ENCODE measurements around the gene LRBA.
"Not testable (repeated sequence)": the region's sequence is repeated elsewhere in the genome, so short reads cannot be mapped to it uniquely, and the experiment has no call there.

The LRBA gene

DNA sequence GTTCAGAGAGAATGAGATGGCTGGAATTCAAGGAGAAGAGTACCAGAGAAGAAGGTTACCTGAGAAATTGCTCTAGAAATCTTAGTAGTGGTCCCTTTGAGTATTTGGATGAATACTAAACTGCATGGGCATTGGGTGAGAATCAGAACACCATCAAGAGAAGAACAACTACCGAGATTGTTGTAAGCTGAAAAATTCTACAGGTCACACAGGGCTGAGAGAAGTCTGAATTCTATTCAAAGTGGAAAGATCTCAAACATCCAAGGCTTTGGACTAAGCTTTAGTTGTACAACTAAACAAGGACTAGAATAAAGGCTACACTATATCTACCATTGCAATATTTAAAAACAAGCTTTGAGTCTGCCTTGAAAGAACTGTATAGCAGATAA, 40.8 kb downstream of the LRBA start:
- DNase-seq, result no peak

DNA sequence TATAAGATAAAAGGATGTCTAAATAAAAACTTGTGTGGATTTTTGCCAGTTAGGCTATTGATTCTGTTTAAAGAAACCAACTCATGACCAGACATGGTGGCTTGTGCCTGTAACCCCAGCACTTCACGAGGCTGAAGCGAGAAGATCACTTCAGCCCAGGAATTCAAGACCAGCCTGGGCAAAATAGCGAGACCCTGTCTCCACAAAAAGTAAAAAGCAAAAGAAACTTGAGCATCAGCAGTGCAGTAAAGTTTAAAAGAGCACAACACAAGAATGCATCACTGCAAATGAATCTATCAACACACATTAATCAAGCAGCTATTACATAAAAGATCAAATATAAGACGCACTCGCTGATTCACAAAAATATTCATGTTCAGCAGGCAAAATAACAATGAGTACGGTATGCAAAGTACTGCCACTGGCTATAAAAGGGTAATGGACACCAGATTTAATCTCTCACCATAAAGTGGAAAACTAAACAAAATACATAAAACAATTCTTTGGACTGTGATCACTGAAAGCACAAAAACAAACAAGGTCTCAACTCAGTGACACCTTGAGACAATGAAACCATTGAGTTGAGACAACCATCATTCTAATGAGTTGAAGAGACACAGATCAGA, 41.3 kb downstream of the LRBA start:
- DNase-seq, result no peak

DNA sequence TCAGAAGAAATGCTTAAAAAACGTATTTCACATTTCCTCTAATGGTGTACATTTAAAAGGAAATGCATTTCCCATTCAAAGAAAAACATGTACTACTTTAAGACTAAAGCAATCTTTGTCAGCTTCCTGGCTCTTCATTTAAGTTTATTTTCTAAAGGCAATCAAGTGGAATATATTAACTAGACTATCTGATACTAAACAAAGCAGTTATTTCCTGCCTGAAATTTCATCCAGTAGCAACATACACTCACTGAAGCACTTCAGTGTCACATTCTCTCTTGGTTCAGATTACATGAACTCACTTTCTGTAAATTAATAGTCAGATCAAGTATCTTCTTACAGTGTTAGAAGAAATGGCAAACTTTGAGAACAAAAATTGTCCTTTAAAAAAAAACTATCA, 42.5 kb downstream of the LRBA start:
- DNase-seq, result no peak

DNA sequence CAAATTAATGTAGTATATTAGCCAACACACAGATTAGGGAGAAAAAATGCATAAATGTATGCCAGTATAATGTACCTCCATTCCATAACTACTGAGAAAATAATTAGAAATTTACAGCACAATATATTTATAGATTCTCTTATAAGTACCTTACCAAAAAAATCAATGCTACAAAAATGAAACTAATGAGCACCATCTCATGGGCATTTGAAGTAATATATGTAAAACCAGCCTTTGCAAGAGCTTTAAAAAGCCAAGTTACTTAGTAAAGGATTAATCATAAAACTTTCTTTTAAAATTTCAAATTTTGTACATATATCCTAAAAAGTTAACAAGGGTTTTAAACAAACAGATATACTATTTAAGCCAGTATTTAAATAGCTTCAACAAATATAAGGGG, 43.2 kb downstream of the LRBA start:
- no peak for DNase-seq

DNA sequence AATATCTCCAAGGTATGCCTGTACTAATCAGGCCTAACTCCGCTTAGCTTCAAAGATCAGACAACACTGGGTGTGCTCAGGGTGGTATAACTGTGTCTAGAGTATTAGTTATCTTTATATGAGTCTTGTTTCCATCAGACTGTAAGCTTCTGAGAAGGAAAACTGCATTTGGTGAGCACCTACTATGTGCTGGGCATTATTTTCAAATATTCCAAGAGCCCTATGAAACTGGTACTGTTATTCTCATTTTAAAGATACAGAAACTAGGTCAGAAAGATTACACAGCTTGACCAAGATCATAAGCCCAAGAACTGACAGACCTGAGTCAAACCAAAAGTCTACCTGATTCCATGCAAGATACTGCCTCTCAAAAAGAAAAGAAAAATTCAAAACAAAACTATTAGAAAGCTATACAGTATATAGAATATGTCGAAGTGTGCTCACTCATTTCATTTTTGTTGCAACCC, 44.4 kb downstream of the LRBA start:
- DNase-seq, result peak; percentile 81

DNA sequence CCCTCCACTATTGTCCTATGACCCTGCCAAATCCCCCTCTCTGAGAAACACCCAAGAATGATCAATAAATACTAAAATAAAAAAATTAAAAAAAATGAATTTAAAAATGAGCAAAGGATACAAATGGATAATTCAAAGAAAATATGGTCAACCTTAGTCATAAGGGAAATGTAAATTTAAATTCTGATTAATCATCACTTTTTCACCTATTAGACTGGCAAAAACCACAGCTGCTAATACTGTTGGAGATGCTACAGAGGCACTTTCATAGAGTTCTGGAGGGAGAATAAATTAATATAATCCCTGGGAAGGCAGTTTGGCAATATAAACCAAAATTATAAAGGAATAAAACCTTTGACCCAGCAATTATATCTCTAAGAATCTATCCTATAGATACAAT, 50.3 kb downstream of the LRBA start:
- no peak for DNase-seq

DNA sequence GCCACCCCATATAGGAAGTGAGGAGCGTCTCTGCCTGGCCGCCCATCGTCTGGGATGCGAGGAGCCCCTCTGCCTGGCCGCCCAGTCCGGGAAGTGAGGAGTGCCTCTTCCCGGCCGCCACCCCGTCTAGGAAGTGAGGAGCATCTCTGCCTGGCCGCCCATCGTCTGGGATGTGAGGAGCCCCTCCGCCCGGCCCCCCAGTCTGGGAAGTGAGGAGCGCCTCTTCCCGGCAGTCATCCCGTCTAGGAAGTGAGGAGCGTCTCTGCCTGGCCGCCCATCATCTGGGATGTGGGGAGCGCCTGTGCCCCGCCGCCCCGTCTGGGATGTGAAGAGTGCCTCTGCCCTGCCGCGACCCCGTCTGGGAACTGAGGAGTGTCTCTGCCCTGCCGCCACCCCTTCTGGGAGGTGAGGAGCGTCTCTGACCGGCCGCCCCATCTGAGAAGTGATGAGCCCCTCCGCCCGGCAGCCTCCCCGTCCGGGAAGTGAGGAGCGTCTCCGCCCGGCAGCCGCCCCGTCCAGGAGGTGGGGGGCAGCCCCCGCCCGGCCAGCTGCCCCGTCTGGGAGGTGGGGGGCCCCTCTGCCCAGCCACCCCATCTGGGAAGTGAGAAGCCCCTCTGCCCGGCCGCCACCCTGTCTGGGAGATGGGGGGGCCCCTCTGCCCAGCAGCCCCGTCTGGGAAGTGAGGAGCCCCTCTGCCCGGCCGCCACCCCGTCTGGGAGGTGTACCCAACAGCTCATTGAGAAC, 51.3 kb downstream of the LRBA start:
- DNase-seq, result not testable (repeated sequence)

DNA sequence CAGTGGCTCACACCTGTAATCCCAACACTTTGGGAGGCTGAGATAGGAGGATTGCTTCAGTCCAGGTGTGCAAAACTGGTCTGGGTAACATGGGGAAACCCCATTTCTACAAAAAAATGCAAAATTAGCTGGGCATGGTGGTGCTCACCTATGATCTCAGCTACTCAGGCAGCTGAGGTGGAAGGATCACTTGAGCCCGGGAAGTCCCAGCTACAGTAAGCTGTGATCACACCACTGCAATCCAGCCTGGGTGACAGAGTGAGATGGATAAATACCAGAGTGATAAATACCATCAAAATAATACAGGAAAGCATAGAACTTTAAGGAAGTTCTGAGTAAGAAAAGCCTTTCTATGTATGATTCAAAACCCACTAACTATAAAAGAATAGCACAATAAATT, 52.8 kb downstream of the LRBA start:
- DNase-seq, result peak; percentile 43

DNA sequence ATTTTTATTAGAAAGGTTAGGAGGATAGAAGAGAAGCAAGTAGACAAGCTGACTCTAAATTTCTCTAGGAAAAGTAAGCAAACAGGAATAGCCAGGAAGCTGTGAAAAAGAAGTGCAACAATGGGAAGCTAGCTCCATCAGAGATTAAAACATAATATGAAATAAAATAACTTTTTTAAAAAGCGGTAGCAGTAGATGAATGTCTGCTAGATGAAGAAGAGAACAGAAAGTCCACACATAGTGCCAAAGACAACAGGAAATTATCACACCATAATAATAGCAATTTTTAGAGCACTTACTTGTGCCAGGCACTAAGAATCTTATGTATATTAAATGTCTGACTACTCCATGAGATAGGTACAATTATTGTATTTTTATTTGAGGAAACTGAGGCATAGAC, 53.5 kb downstream of the LRBA start:
- DNase-seq, result no peak

DNA sequence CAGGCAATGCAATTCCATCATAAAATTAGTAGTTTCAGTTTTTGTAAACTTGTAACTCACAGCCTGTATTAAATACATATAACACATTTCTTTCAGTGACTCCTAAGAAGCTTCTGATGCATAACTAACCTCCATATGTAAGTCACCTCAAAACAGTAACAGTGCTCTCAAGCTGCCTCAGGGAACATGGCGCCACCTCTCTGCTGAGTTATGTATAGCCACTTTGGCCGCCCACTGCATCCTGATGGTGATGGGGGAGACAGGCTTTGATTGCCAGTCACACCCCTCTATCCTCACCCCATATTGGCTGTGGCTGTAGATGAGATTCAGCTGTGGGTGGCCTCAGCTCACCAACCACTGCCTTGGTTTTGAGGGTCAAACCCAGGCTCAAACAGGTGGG, 54.3 kb downstream of the LRBA start:
- peak; percentile 61 for DNase-seq

DNA sequence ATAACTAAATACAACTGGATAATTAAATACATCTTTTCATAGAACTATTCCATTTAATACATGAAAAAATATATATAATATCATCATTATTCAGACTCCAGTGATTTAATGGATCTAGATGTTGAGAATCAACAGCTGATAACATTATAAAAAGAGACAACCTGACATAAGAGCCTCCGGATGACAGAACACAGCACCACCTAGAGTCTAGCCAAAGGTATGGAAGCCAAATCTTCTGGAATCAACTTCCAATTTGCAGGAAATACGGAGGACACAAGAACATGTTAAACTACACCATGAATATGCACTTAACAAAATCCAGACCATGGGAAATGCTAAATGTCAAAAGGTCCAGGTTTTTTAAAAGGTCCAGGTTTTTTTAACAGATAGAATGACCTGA, 55.0 kb downstream of the LRBA start:
- no peak for DNase-seq

DNA sequence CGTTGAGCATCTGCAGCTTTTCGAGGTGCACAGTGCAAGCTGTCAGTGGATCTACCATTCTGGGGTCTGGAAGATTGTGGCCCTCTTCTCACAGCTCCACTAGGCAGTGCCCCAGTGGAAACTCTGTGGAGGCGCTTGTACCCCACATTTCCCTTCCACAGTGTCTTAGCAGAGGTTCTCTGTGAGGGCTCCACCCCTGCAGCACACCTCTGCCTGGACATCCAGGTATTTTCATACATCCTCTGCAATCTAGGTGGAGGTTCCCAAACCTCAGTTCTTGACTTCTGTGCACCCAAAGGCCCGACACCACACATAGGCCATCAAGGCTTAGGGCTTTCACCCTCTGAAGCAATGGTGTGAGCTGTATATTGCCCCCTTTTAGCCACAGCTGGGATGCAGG, 57.1 kb downstream of the LRBA start:
- DNase-seq, result not testable (repeated sequence)

DNA sequence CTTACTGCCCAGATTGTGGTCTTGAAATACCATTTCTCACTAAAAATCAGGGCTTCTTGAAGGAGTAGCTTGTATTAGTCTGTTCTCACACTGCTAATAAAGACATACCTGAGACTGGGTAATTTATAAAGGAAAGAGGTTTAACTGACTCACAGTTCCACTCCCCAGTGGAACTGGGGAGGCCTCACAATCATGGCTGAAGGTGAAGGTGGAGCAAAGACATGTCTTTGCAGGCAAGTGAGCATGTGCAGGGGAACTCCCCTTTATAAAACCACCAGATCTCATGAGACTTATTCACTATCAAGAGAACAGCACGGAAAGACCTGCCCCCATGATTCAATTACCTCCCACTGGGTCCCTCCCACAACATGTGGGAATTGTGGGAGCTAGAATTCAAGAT, 58.0 kb downstream of the LRBA start:
- DNase-seq, result not testable (repeated sequence)

DNA sequence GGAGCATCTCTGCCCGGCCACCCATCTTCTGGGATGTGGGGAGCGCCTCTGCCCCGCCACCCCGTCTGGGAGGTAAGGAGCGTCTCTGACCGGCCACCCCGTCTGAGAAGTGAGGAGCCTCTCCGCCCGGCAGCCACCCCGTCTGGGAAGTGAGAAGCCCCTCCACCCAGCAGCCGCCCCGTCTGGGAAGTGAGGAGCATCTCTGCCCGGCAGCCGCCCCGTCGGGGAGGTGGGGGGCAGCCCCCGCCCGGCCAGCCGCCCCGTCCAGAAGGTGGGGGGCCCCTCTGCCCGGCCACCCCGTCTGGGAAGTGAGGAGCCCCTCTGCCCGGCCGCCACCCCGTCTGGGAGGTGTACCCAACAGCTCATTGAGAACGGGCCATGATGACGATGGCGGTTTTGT, 61.2 kb downstream of the LRBA start:
- not testable (repeated sequence) for DNase-seq

DNA sequence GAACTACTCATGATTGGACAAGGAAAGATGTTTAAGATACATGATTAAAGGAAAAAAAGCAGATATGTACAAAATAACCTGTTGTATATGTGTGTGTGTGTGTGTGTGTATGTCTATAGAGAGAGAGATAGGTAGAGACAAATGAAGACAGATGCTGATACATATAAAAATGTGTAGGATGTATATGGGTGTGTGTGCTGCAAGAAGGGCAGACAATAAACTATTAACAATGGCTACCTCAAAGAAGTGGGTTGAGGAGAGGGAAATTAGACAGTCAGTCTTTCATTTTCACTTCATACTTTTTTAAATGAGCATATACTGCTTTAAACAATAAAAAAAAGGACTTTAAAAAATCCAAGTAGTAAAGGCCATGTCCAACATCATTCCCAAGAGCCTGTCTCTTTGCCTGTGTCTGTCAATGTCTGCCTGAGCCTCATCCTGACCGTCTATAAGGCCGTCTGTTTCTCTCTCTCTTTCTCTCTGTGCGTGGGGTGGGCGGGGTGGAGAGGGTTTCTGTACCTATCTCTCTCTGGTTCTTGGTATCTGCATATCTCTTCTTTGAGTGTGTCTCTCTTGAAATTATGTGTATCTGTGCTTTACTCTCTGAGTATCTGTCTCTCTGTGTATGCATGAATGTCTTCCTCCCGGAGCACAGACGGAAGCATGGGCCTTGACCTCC, 62.8 kb downstream of the LRBA start:
- DNase-seq, result no peak

DNA sequence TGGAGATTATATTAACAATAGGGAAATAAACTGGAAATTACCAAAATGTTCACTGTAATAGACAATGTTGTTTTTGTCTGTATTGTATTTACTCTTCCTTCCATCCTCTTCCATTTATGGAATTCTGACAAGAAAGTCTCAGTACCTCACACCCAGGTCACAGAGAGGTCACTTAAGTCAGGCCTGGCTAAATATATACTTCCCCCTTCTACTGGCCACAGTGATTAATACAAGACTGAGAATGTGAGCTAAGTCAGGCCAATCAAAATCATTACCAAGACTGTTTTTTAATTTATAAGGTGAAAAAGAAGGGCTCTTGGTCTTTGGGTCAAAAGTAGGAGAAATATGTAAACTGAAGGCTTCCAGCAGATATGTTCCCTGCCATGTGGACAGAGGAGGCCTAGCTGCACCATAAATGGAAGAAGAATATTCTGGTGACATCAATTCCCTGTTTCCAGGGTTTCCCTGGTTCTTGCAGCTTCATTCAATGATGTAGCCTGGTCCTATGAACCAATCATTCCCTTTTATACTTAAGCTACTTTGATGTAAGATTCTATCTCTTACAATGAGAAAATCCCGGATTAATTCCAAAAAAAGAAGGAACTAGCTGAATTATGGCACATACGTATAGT, 64.3 kb downstream of the LRBA start:
- DNase-seq, result no peak

DNA sequence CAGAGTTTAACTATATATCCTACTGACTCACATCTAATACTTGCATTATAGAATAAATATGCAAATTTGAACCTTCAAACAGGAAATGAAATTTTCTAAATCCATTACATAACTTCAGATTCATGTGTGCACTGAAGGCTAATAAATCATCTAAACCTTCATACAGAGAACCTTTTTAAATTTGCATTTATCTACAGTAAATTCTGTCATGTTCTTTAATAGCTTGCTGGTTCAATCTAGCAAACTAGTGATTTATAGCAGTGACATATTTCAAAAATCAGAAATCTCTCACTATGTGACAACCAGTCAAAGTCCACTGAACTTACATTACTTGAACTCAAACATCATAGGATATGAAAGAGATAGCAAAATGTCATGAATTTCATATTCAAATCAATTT, 65.1 kb downstream of the LRBA start:
- no peak for DNase-seq

DNA sequence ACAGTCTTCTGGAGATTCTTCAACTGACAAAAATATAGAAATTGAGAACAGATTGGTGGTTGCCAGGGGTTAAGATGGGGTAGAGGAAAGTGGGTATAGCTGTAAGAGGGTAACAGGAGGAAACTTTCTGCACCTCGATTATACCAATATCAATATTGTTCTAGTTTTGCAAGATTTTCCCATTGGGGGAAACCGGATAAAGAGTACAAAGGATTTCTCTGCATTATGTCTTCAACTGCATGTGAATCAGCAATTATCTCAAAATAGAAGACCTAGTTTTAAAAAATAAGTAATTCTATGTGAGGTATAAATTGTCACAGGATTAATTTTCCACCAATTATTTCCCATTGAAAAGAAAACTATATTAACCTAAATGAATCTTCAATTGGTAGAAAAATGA, 65.7 kb downstream of the LRBA start:
- no peak for DNase-seq

DNA sequence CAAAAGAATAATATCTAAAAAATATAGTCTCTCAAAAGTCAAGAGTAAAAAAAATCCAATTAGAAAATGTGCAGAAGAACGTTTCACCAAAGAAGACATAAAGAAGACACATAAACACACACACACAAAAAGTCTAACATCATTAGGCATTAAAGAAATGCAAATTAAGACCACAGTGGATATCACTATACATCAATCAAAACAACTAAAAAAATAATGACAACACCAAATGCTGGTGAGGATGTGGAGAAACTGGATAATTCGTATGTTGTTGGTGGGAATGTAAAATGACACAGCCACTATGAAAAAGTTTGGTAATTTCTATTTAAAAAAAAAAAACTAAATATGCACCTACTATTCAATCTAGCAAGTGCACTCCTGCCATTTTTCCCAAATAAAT, 66.4 kb downstream of the LRBA start:
- DNase-seq, result no peak

DNA sequence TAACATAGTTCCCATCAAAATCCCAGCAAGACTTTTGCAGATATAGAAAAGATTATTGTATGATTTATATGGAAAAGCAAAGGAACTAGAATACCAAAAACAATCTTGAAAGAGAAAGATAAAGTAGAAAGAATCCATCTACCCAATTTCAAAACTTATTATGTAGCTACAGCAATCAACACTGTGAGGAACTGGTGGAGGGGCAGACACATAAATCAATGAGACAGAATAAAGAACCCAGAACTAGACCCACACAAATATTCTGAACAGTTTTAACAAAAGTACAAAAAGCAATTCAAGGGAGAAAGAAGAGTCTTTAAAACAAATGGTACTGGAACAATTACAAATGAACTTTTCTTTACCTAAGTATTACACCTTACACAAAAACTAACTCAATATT, 67.0 kb downstream of the LRBA start:
- DNase-seq, result no peak

DNA sequence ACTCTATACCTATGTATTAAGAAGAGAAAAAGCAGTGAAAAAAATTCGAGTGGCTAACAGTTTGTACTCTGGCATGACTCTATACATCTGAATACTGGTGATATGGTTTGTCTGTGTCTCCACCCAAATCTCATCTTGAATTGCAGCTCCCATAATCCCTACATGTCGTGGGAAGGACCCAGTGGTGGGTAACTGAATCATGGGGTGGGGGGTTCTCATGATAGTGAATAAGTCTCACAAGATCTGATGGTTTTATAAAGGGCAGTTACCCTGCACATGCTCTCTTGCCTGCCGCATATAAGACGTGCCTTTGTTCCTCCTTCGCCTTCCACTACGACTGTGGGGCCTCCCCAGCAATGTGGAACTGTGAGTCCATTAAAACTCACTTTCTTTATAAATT, 70.4 kb downstream of the LRBA start:
- DNase-seq, result no peak

DNA sequence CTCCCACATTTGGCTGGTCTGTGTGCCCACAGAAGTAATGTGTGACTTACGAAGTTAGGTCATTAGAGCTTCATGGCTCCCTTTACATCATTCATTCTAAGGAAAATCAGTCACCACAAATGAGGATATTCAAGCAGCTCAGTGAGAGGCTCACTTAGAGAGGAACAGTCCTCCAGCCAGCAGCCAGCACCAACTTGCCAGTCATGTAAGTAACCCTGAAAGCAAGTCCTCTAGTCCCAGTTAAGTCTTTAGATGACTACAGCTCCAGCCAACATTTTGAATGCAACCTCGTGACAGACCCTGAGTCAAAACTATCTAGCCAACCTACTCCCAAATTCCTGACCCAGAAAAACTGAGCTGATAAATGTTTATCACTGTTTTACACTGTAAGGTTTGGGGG, 71.3 kb downstream of the LRBA start:
- peak; percentile 53 for DNase-seq

DNA sequence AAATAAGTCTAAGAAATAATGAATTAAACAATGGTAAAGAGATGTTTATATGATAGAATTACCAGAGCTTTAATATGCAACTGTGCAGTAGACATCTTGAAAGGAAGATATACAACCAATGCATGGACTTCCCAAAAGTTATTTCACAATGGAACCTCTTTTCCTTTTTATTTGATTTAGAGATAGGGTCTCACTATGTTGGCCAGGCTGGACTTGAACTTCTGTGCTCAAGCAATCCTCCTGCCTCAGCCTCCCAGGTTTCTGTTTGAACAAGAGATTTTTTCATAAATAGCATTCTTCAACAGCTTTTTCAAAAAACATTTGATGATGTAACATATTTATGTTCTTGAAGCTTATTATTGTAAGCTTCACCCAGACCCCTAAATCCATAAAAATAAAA, 72.0 kb downstream of the LRBA start:
- no peak for DNase-seq

DNA sequence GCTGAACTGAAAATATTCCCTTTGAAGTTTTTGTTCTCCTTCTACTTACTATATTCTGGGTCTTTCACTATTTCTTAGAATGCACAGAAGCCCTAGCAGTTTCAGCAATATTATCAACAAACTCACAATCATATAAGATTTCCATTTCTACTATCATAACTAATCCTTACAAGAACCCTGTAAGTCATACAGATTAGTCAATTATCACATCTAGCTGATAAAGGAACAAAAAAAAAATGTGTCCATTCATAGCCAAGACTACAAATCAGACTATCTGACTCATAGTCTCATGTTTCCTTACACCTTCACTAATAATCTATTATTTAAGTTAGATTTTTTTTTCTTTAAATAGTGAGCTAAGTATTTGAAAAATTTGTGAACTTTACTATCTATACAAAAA, 72.5 kb downstream of the LRBA start:
- DNase-seq, result no peak
